Stomach (tissue), 4 donors: ENCODE measurements around the gene DGCR8.

Experiments used
- CTCF ChIP-seq, 7 experiments: fragments of 450-650 bp in 4 of 7; fragments of 200-600 bp in 3 of 7; sonication (generic) in 3 of 7; IDR thresholded peaks; one replicate each; pipeline ENCODE4 v1.5.1; 2016 to 2019; ENCODE audit warnings: antibody characterized with exemption in 7 of 7, control low read depth in 2 of 7, mild to moderate bottlenecking in 1 of 7
- EP300 ChIP-seq: sonication (generic); formaldehyde crosslinking; IDR thresholded peaks from one replicate; pipeline ENCODE4 v1.6.1; 2017; ENCODE audit warnings: antibody characterized with exemption

- TF ChIP-seq CTCF (IDR thresholded peaks at IDR 0.05), result no peak
- TF ChIP-seq EP300, result no peak
Observed at GRCh38 chr22:20092477-20092854, 12.4 kb downstream of the DGCR8 start.
